ENCODE results near the gene STATH. TPM values are rescaled to one million over a fixed set of nuclear protein-coding genes. Genes with fewer than 3 reads are reported as not detected.
"Not testable (repeated sequence)": the region's sequence is repeated elsewhere in the genome, so short reads cannot be mapped to it uniquely, and the experiment has no call there.

STATH gene
- total RNA-seq, 4 donors from 2014 or later = not detected

GRCh38 chr4:70027011-70027410 is 31.2 kb downstream of the STATH start:
- Histone ChIP-seq H3K36me3 (no peaks in the 10 kb centered on the region), H3K4me1 (no peaks in the 10 kb centered on the region), H3K9me3 (no peaks in the 10 kb centered on the region), H3K27ac (no peak overlapping the region), H3K27me3 (no peaks in the 10 kb centered on the region), H3K4me3 (no peak overlapping the region)
- TF ChIP-seq CTCF (IDR thresholded peaks at IDR 0.05) (no peak), EP300 (IDR thresholded peaks at IDR 0.05) (no peak), POLR2A (IDR thresholded peaks at IDR 0.05) (no peak)
- no peak for DNase-seq (ENCODE audit: low spot score in 2 of 2)
- WGBS, 2 donors = 76 to 80% methylated on average over 5 of the region's 5 CpGs

DNA sequence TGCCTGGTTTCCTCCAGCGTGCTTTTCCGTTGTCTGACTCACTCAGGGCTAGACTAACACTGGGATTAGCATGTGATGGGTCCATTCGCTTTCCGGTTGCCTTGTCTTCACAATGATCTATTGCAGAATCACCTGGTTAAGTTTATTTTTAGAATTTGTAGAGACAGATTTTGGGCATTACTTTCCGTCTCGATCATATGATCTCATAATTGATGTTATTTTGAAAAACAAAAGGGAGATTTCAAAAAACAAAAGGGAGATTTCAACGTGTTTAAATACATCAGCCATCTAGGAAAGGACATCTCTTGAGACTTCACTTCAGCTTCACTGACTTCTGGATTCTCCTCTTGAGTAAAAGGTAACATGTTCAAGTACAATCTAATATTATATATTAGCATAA is 32.4 kb downstream of the STATH start, which contains the start of gene HTN3:
Gene HTN3 (plus strand): TSS at position 301 of the 400 bp plus-strand sequence. CDS start 2,282 bp downstream, outside the sequence.
- not testable (repeated sequence) for DNase-seq (ENCODE audit: low spot score in 2 of 2); H3K4me3 ChIP-seq; H3K36me3 ChIP-seq; H3K27me3 ChIP-seq; H3K9me3 ChIP-seq; H3K4me1 ChIP-seq; H3K27ac ChIP-seq
- WGBS, 2 donors = 87 to 88% methylated on average over 7 of the region's 7 CpGs

DNA sequence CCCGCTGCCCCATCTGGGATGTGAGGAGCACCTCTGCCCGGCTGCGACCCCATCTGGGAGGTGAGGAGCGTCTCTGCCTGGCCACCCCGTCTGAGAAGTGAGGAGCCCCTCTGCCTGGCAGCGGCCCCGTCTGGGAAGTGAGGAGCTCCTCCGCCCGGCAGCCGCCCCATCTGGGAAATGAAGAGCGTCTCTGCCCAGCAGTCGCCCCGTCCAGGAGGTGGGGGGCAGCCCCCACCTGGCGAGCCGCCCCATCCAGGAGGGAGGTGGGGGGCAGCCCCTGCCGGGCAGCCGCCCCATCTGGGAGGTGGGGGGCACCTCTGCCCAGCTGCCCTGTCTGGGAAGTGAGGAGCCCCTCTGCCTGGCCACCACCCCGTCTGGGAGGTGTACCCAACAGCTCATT is 41.8 kb downstream of the STATH start:
- not testable (repeated sequence) for H3K36me3 ChIP-seq; DNase-seq (ENCODE audit: low spot score in 2 of 2); H3K4me1 ChIP-seq; H3K27ac ChIP-seq; H3K4me3 ChIP-seq; H3K27me3 ChIP-seq
- peaks cover 0 to 13% (median 0%) of the 10 kb centered on the region in 4 donors for H3K9me3 ChIP-seq
- 88 to 95% methylated on average over 10 of the region's 18 CpGs for WGBS, 2 donors

- not testable (repeated sequence) for H3K27me3 ChIP-seq
Measured at GRCh38 chr4:70039928-70040327, 44.2 kb downstream of the STATH start.

DNA sequence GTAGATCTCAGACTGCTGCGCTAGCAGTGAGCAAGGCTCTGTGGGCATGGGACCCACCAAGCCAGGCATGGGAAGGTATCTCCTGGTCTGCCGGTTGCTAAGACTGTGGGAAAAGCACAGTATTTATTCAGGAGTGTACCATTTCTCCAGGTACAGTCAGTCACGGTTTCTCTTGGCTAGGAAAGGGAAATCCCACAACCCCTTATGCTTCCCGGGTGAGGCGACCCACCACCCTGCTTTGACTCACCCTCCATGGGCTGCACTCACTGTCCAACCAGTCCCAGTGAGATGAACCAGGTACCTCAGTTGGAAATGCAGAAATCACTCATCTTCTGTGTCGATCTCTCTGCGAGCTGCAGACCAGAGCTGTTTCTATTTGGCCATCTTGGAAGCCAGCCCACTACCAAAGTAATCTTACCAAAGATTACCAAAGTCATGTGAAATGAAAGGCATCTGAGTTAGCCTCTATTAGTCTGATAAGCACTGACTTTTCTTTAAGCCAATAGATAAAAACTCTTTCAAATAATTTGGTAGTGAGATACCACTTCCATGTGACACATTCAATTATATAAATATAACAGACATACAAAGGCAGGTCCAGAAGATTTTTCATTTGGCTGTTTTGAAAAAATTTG is 46.0 kb downstream of the STATH start:
- Histone ChIP-seq H3K9me3 (peaks cover 0 to 13% (median 0%) of the 10 kb centered on the region in 4 donors), H3K27me3 (no peaks in the 10 kb centered on the region), H3K4me3 (no peak overlapping the region), H3K4me1 (no peaks in the 10 kb centered on the region), H3K27ac (no peak overlapping the region), H3K36me3 (no peaks in the 10 kb centered on the region)
- no peak for TF ChIP-seq EP300 (IDR thresholded peaks at IDR 0.05)
- no peak for TF ChIP-seq POLR2A (IDR thresholded peaks at IDR 0.05)
- TF ChIP-seq CTCF (IDR thresholded peaks at IDR 0.05) = no peak
- no peak for DNase-seq (ENCODE audit: low spot score in 2 of 2)
- WGBS, 2 donors = 93% methylated on average over 7 of the region's 7 CpGs

More at GRCh38 chr4:70039928-70040327, 44.2 kb downstream of the STATH start:
- H3K4me3 ChIP-seq; H3K27ac ChIP-seq; H3K4me1 ChIP-seq; DNase-seq (ENCODE audit: low spot score in 2 of 2); H3K36me3 ChIP-seq: not testable (repeated sequence)
- peaks cover 0 to 13% (median 0%) of the 10 kb centered on the region in 4 donors for H3K9me3 ChIP-seq

DNA sequence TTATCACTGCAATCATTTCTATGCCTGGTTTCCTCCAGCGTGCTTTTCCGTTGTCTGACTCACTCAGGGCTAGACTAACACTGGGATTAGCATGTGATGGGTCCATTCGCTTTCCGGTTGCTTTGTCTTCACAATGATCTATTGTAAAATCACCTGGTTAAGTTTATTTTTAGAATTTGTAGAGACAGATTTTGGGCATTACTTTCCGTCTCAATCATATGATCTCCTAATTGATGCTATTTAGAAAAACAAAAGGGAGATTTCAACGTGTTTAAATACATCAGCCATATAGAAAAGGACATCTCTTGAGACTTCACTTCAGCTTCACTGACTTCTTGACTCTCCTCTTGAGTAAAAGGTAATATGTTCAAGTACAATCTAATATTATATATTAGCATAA is 54.4 kb downstream of the STATH start, which contains the start of gene HTN1:
Gene HTN1 (plus strand): TSS at position 301 of the 400 bp plus-strand sequence. CDS start 2,639 bp downstream, outside the sequence.
- DNase-seq (ENCODE audit: low spot score in 2 of 2); H3K4me3 ChIP-seq; H3K27me3 ChIP-seq; H3K27ac ChIP-seq; H3K4me1 ChIP-seq; H3K36me3 ChIP-seq; H3K9me3 ChIP-seq: not testable (repeated sequence)
- WGBS, 2 donors = 77 to 81% methylated on average over 6 of the region's 6 CpGs

Other genes with a start within 250 kb of the STATH start
- 1 to 10 TPM in 2 of 4 donors, under 1 TPM in 2; 0.39 to 3.3 (median 1.1) TPM for gene SULT1B1, start 235.3 kb upstream of the STATH start, total RNA-seq
- gene SULT1E1, start 135.8 kb upstream of the STATH start, total RNA-seq = not detected
- 1 to 10 TPM in 1 of 4 donors, not detected in 3; 3.9 TPM for gene CSN1S1, start 64.9 kb upstream of the STATH start, total RNA-seq
- not detected for gene CSN2, start 30.2 kb upstream of the STATH start, total RNA-seq
- gene HTN3, start 32.5 kb downstream of the STATH start, total RNA-seq = not detected
- gene HTN1, start 54.5 kb downstream of the STATH start, total RNA-seq = not detected
- gene PRR27, start 158.3 kb downstream of the STATH start, total RNA-seq = not detected
- not detected for gene ODAM, start 199.8 kb downstream of the STATH start, total RNA-seq
- not detected for gene FDCSP, start 230.2 kb downstream of the STATH start, total RNA-seq
- not detected for gene CSN3, start 246.6 kb downstream of the STATH start, total RNA-seq